ENCODE data around the gene PLCB4. TPM values are rescaled to one million over a fixed set of nuclear protein-coding genes. Genes with fewer than 3 reads are reported as not detected.

Gene PLCB4
- total RNA-seq, 4 donors from 2014 or later, result 2.7 to 11.4 (median 6.5) TPM

DNA sequence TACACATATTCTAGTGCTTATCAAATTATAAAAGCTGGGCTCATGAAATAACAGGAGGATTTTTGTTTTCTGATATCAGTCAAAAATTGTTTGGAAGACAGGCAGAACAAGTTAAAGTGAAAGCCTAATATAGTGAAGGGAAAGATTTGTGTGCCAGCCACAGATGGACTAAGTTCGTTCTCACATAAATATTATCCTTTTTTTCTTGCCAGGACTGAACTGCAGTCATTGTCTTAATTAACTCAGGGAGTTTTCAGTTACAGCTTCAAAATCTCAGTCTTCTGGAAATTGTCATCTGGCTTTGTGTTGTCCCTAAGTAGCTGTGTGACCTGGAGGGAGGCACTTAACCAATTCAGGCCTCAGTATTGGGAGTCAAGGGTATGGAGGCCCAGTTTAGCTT is 40.7 kb downstream of the PLCB4 start:
- WGBS, 2 donors, result 31 to 43% methylated on average over 1 of the region's 1 CpG
- no peak for TF ChIP-seq CTCF (IDR thresholded peaks at IDR 0.05)
- no peak for TF ChIP-seq POLR2A (IDR thresholded peaks at IDR 0.05)
- no peak for DNase-seq (ENCODE audit: low spot score in 2 of 2)
- H3K4me3 ChIP-seq (ENCODE audit: low read depth, poor library complexity, severe bottlenecking), result no peak overlapping the region
- intact Hi-C loops (cut with DNase I; ENCODE audit: low total_unique reads), result no loop called here

GRCh38 chr20:9110365-9110764 is 41.5 kb downstream of the PLCB4 start:
- no peak overlapping the region for H3K4me3 ChIP-seq (ENCODE audit: low read depth, poor library complexity, severe bottlenecking)
- DNase-seq (ENCODE audit: low spot score in 2 of 2), result no peak
- intact Hi-C loops (cut with DNase I; ENCODE audit: low total_unique reads), result no loop called here
- 20 to 42% methylated on average over 1 of the region's 1 CpG for WGBS, 2 donors
- TF ChIP-seq CTCF (IDR thresholded peaks at IDR 0.05), result no peak

GRCh38 chr20:9110916-9111432 is 42.1 kb downstream of the PLCB4 start:
- no peak for DNase-seq (ENCODE audit: low spot score in 2 of 2)
- H3K4me3 ChIP-seq (ENCODE audit: low read depth, poor library complexity, severe bottlenecking), result no peak overlapping the region
- no peak for TF ChIP-seq POLR2A (IDR thresholded peaks at IDR 0.05)
- no peak for TF ChIP-seq CTCF (IDR thresholded peaks at IDR 0.05)
- 45 to 48% methylated on average over 3 of the region's 3 CpGs for WGBS, 2 donors
- intact Hi-C loops (cut with DNase I; ENCODE audit: low total_unique reads), result no loop called here

GRCh38 chr20:9112541-9113515 is 43.9 kb downstream of the PLCB4 start:
- intact Hi-C loops (cut with DNase I; ENCODE audit: low total_unique reads), result no loop called here
- no peak overlapping the region for H3K4me3 ChIP-seq (ENCODE audit: low read depth, poor library complexity, severe bottlenecking)
- TF ChIP-seq CTCF (IDR thresholded peaks at IDR 0.05), result no peak
- no peak for TF ChIP-seq POLR2A (IDR thresholded peaks at IDR 0.05)
- DNase-seq (ENCODE audit: low spot score in 2 of 2), result no peak
- 46 to 51% methylated on average over 6 of the region's 6 CpGs for WGBS, 2 donors

DNA sequence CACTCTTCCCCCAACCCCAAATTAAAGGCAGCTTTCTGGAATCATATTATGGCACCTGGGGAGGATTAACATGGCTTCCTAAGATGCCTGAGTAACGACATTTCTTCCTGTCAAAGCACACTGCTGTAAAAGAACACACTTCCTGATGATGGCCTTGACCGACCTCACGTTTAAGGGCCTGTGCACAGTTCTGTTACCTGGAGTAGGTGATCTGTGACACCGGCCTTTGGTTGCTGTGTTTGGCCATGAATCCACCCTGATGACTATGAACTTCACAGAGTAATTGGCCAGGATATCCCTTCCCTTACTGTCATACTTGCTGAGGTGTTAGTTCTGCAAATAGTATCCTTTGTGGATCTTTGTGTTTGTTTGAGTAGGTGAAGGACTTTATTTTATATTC is 45.8 kb downstream of the PLCB4 start:
- no peak for TF ChIP-seq CTCF (IDR thresholded peaks at IDR 0.05)
- TF ChIP-seq POLR2A (IDR thresholded peaks at IDR 0.05), result no peak
- WGBS, 2 donors, result 73 to 83% methylated on average over 4 of the region's 4 CpGs

More for the DNA sequence above, 45.8 kb downstream of the PLCB4 start:
- intact Hi-C loops (cut with DNase I; ENCODE audit: low total_unique reads), result no loop called here
- DNase-seq (ENCODE audit: low spot score in 2 of 2), result no peak
- no peak overlapping the region for H3K4me3 ChIP-seq (ENCODE audit: low read depth, poor library complexity, severe bottlenecking)

Measured in lower leg skin (tissue), 4 donors.